H1 (cell line): Measurements from ENCODE around the gene FAR1. TPM values are rescaled to one million over a fixed set of nuclear protein-coding genes. Genes with fewer than 3 reads are reported as not detected.

Experiments used
- EGR1 ChIP-seq: IDR thresholded peaks from 2 replicates; pipeline ENCODE4 v1.6.1; 2011; ENCODE audit warnings: low read depth, low read length, borderline replicate concordance
- PHF8 ChIP-seq: fragments of 200-600 bp; sonication (generic); conservative IDR thresholded peaks from 2 replicates; pipeline ENCODE4 v1.7.1; 2012; ENCODE audit warnings: low read depth, mild to moderate bottlenecking, inconsistent platforms, low read length, moderate library complexity
- RFX5 ChIP-seq: IDR thresholded peaks from 2 replicates; pipeline ENCODE4 v1.6.1; 2011; ENCODE audit warnings: low read depth, low read length, improper control_type of control experiment, borderline replicate concordance
- polyA plus RNA-seq, 7 experiments: library from polyadenylated mRNA; depleted of rRNA in 3 of 7; stranded (reverse) in 5 of 7; unstranded in 2 of 7; fragments of >200 nt in 5 of 7; fragments of 200-250 nt in 2 of 7; gene quantifications; 1 replicate in 5 of 7; 2 replicates in 1 of 7; 4 replicates in 1 of 7; pipeline versions ENCODE4 v1.2.1 to v1.2.3, GENCODE V29; 2011 to 2013; ENCODE audit warnings: missing spikeins in 2 of 7, mixed read lengths in 2 of 7
- total RNA-seq: library from RNA; stranded (reverse); fragmentation: NEBNext Ultra II Directional; extraction: Animal tissue kit (Norgen Biotek cat#: 25700); gene quantifications from 2 replicates; pipeline ENCODE4 v1.2.1, GENCODE V29; 2021
- TF ChIP-seq, protein P1 (sequence below): IDR thresholded peaks from 2 replicates; pipeline ENCODE4 v1.6.1; 2011; ENCODE audit warnings: low read length, improper control_type of control experiment

Gene FAR1
- total and polyA plus RNA-seq, 2 of the 8 experiments (the other 6 are each of a cell fraction or from before 2014, with no cell fraction given), result 29.7 to 68.5 TPM

DNA sequence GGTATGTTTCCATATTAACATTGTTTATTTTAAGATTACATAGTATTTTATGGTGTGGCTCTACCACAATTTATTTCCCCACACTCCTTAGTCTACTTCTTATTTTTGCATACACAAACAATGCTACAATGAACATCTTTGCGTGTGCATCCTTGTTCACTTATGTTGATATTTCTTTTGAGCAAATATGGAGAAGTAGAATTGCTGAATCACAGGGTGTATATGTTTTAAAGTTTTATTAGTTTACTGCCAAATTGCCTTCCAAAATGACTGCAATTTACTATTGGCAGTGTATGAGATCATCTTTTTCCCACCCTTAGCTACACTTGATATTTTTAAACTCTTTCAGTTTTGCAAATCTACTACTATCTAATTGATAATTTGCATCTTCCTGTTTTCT lies 38.7 kb upstream of the FAR1 start (continued):
- TF ChIP-seq, protein P1, sequence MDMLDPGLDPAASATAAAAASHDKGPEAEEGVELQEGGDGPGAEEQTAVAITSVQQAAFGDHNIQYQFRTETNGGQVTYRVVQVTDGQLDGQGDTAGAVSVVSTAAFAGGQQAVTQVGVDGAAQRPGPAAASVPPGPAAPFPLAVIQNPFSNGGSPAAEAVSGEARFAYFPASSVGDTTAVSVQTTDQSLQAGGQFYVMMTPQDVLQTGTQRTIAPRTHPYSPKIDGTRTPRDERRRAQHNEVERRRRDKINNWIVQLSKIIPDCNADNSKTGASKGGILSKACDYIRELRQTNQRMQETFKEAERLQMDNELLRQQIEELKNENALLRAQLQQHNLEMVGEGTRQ, result no peak
- TF ChIP-seq PHF8 (no peak), EGR1 (no peak), RFX5 (no peak)
